Osteocyte (in vitro differentiated cells): ENCODE results near the gene NOL11. TPM values are rescaled to one million over a fixed set of nuclear protein-coding genes. Genes with fewer than 3 reads are reported as not detected.

Experiments
- DNase-seq: peaks from one replicate; pipeline ENCODE4 v3.0.0; 2021; ENCODE audit warnings: mixed read lengths; ENCODE audit not compliant: unreplicated experiment; ENCODE audit errors: extremely low spot score
- H3K27ac Mint-ChIP-seq: one replicate; pipeline ENCODE4 v1.8.0; 2021; ENCODE audit warnings: mild to moderate bottlenecking, mixed read lengths; ENCODE audit not compliant: unreplicated experiment
- H3K27me3 Mint-ChIP-seq: one replicate; pipeline ENCODE4 v1.8.0; 2021; ENCODE audit warnings: mixed read lengths; ENCODE audit not compliant: unreplicated experiment
- H3K36me3 Mint-ChIP-seq: one replicate; pipeline ENCODE4 v1.8.0; 2021; ENCODE audit warnings: mixed read lengths; ENCODE audit not compliant: unreplicated experiment
- H3K4me1 Mint-ChIP-seq: one replicate; pipeline ENCODE4 v1.8.0; 2021; ENCODE audit warnings: mixed read lengths; ENCODE audit not compliant: unreplicated experiment
- H3K4me3 Mint-ChIP-seq: one replicate; pipeline ENCODE4 v1.8.0; 2021; ENCODE audit warnings: mild to moderate bottlenecking, moderate library complexity, mixed read lengths; ENCODE audit not compliant: unreplicated experiment
- H3K9me3 Mint-ChIP-seq: one replicate; pipeline ENCODE4 v1.8.0; 2021; ENCODE audit warnings: mixed read lengths; ENCODE audit not compliant: unreplicated experiment
- total RNA-seq: library from RNA; stranded (reverse); gene quantifications from 2 replicates; pipeline ENCODE4 v1.2.1, GENCODE V29; 2021
- TF ChIP-seq, protein P1 (sequence below): fragments of 200-600 bp; sonication (generic); IDR thresholded peaks from 2 replicates; pipeline ENCODE4 v1.5.0; 2021; ENCODE audit warnings: antibody characterized with exemption, mild to moderate bottlenecking, moderate library complexity

The NOL11 gene
- total RNA-seq, 1 donor from 2014 or later = 32.2 TPM

DNA sequence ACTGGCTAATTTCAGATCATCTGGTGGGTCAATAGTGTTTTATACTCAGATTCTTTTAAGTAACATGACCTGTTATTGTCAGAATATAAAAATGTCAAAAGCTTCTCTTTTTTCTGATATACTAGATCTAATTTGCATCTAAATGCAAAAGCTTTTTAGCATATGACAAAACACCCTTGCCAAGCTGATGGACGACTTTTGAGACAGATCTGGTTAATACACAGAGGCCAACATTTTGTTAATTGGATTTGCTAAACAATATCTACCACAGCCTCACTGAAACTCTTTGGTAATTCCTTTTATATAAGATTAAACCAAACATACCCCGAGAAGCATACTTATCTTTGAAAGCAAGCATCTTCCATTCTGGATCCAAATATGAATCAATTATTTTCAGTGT, 10.3 kb upstream of the NOL11 start:
- TF ChIP-seq, protein P1, sequence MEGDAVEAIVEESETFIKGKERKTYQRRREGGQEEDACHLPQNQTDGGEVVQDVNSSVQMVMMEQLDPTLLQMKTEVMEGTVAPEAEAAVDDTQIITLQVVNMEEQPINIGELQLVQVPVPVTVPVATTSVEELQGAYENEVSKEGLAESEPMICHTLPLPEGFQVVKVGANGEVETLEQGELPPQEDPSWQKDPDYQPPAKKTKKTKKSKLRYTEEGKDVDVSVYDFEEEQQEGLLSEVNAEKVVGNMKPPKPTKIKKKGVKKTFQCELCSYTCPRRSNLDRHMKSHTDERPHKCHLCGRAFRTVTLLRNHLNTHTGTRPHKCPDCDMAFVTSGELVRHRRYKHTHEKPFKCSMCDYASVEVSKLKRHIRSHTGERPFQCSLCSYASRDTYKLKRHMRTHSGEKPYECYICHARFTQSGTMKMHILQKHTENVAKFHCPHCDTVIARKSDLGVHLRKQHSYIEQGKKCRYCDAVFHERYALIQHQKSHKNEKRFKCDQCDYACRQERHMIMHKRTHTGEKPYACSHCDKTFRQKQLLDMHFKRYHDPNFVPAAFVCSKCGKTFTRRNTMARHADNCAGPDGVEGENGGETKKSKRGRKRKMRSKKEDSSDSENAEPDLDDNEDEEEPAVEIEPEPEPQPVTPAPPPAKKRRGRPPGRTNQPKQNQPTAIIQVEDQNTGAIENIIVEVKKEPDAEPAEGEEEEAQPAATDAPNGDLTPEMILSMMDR = no peak
- Mint-ChIP-seq H3K27me3 (peaks cover 3% of the 10 kb centered on the region), H3K4me1 (no peaks in the 10 kb centered on the region), H3K9me3 (no peaks in the 10 kb centered on the region), H3K27ac (no peak overlapping the region), H3K36me3 (no peaks in the 10 kb centered on the region), H3K4me3 (no peak overlapping the region)
- DNase-seq = no peak

DNA sequence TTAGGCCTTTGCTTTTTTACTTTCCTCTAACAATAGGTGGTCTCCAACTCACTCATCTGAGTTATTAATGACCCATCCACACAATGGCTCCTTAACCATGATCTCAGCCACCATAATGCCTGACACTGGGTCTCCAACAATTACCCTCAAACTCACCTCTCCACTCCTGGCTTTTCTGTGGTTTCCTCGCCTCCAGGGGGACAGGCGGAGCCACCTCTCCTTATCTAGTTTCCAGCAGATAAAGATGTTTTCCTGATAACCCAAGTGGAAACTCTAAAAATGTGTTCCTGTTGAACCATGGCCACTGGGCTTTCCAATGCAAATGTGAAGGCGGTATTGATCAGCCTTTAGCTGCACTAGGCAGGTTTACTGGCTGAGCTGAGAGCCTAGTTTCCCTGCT, 9.4 kb upstream of the NOL11 start:
- Mint-ChIP-seq H3K4me1 (no peaks in the 10 kb centered on the region), H3K27me3 (peaks cover 3% of the 10 kb centered on the region), H3K9me3 (no peaks in the 10 kb centered on the region), H3K36me3 (no peaks in the 10 kb centered on the region), H3K27ac (no peak overlapping the region), H3K4me3 (no peak overlapping the region)
- TF ChIP-seq, protein P1 = no peak
- no peak for DNase-seq

DNA sequence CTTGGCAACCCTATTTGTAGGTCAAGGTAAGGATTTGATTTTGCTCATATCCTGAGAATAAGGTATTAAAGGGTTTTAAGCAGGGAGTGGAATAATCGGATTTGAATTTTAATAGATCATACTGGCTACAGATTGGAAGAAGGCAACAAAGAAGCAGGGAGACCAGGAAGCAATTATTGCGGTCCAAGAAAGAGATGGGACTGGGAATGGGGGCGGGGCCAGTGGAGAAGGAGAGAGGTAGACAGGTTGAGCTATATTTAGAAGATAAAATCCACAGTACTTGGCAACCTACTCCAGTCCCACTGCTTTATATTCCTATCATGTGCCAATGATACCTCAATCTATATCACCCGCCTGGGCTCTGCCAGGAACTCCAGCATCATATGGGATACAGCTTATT, 5.8 kb upstream of the NOL11 start:
- H3K4me3 Mint-ChIP-seq = no peak overlapping the region
- H3K36me3 Mint-ChIP-seq = no peaks in the 10 kb centered on the region
- no peak for DNase-seq
- H3K4me1 Mint-ChIP-seq = peaks cover under 1% of the 10 kb centered on the region
- TF ChIP-seq, protein P1 = no peak
- no peaks in the 10 kb centered on the region for H3K9me3 Mint-ChIP-seq
- H3K27ac Mint-ChIP-seq = no peak overlapping the region
- H3K27me3 Mint-ChIP-seq = peaks cover 3% of the 10 kb centered on the region

DNA sequence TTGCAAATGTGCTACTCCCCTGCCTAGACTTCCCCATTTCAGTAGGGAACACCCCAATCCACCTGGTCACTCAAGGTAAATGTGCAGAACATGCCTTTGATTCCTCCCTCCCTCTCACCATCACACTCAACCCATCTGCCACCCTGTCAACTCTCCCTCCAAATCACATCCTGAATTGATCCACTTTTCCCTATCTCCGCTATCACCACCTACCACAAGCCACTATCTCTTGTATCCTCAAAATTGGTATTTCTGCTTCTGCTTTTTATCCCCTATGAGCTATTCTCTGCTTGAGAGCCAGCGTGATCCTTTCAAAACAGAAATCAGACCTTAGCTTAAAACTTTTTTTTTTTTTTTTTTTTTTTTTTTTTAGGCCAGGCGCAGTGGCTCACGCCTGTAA, 5.4 kb upstream of the NOL11 start:
- H3K9me3 Mint-ChIP-seq = no peaks in the 10 kb centered on the region
- H3K36me3 Mint-ChIP-seq = no peaks in the 10 kb centered on the region
- no peak overlapping the region for H3K27ac Mint-ChIP-seq
- peaks cover 6% of the 10 kb centered on the region for H3K4me1 Mint-ChIP-seq
- H3K4me3 Mint-ChIP-seq = no peak overlapping the region
- DNase-seq = no peak
- TF ChIP-seq, protein P1 = no peak
- peaks cover 2% of the 10 kb centered on the region for H3K27me3 Mint-ChIP-seq

DNA sequence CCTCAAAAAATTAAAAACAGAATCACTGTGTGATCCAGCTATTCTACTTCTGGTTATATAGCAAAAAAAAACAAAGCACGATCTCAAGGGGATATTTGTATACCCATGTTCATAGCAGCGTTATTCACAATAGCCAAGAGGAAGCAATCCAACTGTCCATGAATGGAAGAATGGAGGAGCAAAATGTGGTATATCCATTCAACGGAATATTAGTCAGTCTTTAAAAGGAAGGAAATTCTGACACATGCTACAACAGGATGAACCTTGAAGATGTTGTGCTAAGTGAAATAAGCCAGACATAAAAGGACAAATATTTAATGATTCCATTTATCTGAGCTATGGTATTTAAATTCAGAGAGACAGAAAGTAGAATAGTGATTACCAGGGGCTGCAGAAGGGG, 4.6 kb upstream of the NOL11 start:
- H3K36me3 Mint-ChIP-seq = no peaks in the 10 kb centered on the region
- H3K27ac Mint-ChIP-seq = no peak overlapping the region
- TF ChIP-seq, protein P1 = no peak
- peaks cover 9% of the 10 kb centered on the region for H3K4me1 Mint-ChIP-seq
- DNase-seq = no peak
- no peaks in the 10 kb centered on the region for H3K9me3 Mint-ChIP-seq
- no peaks in the 10 kb centered on the region for H3K27me3 Mint-ChIP-seq
- no peak overlapping the region for H3K4me3 Mint-ChIP-seq
